ENCODE measurements around the gene TOMM40. TPM values are rescaled to one million over a fixed set of nuclear protein-coding genes. Genes with fewer than 3 reads are reported as not detected.
A peak's percentile ranks its signal among the peaks of the same experiment; 100 is the strongest.

Gene TOMM40
- total RNA-seq: 10 to 100 TPM; 26.3 to 73.3 (median 37.5) TPM
- 10 to 100 TPM; 26.5 to 44.8 TPM for polyA plus RNA-seq
- total RNA-seq: 27.7 reads per million, percentile 58 among the genes with 10 or more reads in this experiment

DNA sequence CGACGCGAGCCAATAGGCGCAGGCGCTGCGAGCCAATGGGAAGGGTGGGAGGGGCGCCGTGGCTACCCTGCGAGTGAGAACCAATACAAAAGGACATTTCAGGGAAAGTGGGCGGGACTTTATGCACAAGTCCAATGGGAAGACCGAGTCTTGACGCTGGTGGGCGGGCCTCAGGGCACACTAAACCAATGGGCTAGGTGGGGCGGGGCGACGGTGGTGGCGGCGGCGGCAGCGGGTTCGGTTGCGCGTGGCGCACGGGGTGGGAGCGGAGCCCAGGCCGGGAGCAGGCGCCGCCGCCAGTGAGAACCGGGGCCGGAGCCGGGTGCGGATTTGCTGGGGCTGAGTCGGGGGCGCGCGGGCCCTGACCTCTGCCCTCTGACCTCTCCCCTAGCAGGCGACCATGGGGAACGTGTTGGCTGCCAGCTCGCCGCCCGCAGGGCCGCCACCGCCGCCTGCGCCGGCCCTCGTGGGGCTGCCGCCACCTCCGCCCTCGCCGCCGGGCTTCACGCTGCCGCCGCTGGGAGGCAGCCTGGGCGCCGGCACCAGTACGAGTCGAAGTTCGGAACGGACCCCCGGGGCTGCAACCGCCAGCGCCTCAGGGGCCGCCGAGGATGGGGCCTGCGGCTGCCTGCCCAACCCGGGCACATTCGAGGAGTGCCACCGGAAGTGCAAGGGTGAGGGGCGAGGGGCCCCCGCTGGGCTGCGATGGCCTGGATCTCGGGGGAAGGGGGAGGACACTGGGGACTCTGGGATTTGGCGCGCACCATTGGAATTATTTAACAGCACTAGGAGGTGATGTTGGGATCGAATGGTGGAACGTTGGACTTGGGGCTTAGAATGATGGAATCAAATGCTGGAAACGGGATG is at the start of gene TOMM40:
TOMM40 (plus strand) TSS at position 239 of the 867 bp plus-strand sequence; CDS start at position 401, 162 bp downstream.
- Histone ChIP-seq H3K9me3 (ENCODE audit: control insufficient read depth in 2 of 3, low read length in 3 of 3) (no peaks in the 10 kb centered on the region), H3K4me1 (ENCODE audit: control insufficient read depth in 2 of 2, insufficient read depth in 2 of 2, low read length in 2 of 2) (peaks cover 10 to 20% of the 10 kb centered on the region in 2 donors), H3K4me3 (ENCODE audit: low read length) (peak within 1 kb of the TSS; percentile 69), H3K27ac (ENCODE audit: low read depth, low read length) (peak within 1 kb of the TSS; percentile 84), H3K36me3 (ENCODE audit: control insufficient read depth in 2 of 3, insufficient read depth in 3 of 3, low read length in 3 of 3) (peaks cover 0 to 40% (median 13%) of the 10 kb centered on the region in 3 experiments), H3K27me3 (ENCODE audit: control insufficient read depth in 2 of 2, insufficient read depth in 2 of 2, low read length in 2 of 2) (no peaks in the 10 kb centered on the region)
- H3K27me3 Mint-ChIP-seq: no peaks in the 10 kb centered on the region
- peaks cover 0 to 5% (median 0%) of the 10 kb centered on the region in 11 donors for H3K9me3 Mint-ChIP-seq
- ATAC-seq (no peak), DNase-seq (peak in 3 of 9 donors; percentile 29 to 98 (median 92))
- CTCF ChIA-PET: no interaction called here
- H3K36me3 Mint-ChIP-seq: peaks cover 0 to 24% (median 5%) of the 10 kb centered on the region in 5 donors
- POLR2A ChIA-PET: interaction anchor here (1.8 kb wide), 2 partner anchors 64 to 201 kb away, joined by 9 to 12 read pairs; partner anchors contain the start of genes CLPTM1 and PPP1R37
- peak within 1 kb of the TSS; percentile 87 to 96 (median 90) for H3K4me3 Mint-ChIP-seq
- intact Hi-C loops (cut with micrococcal nuclease): loop anchor here (2.0 to 5.0 kb wide), 7 partner anchors 46 to 996 kb away; partner anchors contain the start of genes BLOC1S3 (in 1 of the 2), CLASRP (in 1 of the 2), IRF2BP1 (in 1 of the 2) and PPP1R37 (in 1 of the 2)
- H3K27ac Mint-ChIP-seq: peak within 1 kb of the TSS; percentile 90 to 96 (median 94)
- peaks cover 18 to 44% (median 35%) of the 10 kb centered on the region in 7 donors for H3K4me1 Mint-ChIP-seq

DNA sequence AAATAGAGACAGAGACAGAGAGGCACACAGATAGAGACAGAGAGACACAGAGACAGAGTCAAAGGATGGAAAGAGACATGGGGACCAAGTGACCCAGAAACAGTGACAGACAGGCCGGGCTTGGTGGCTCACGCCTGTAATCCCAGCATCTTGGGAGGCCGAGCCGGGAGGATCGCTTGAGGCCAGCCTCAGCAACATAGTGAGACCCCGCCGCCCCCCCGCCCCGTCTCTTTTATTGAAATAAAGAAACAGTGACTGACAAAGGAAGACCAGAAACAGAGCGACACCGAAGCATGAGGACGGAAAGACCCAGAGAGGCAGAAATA is 45.8 kb upstream of the TOMM40 start:
- peaks cover 0 to 5% of the 10 kb centered on the region in 2 donors for H3K27me3 ChIP-seq (ENCODE audit: control insufficient read depth in 2 of 2, insufficient read depth in 2 of 2, low read length in 2 of 2)
- no peak overlapping the region for H3K27ac ChIP-seq (ENCODE audit: low read depth, low read length)
- Mint-ChIP-seq H3K9me3 (peaks cover 0 to 2% (median 0%) of the 10 kb centered on the region in 11 donors), H3K27me3 (peaks cover 0 to 45% (median 9%) of the 10 kb centered on the region in 5 donors), H3K4me3 (peak overlapping the region; percentile 82 to 98 (median 88)), H3K36me3 (peaks cover 0 to 2% (median 0%) of the 10 kb centered on the region in 5 donors), H3K27ac (peak overlapping the region in 8 of 9 donors; percentile 47 to 87 (median 72)), H3K4me1 (peaks cover 18 to 39% (median 29%) of the 10 kb centered on the region in 7 donors)
- no peak for ATAC-seq
- ChIA-PET POLR2A (no interaction called here), CTCF (interaction anchor here (0.8 to 1.8 kb wide), 2 partner anchors 61 to 74 kb away, joined by 4 read pairs; no protein-coding TSS in a partner anchor)
- H3K36me3 ChIP-seq (ENCODE audit: control insufficient read depth in 2 of 3, insufficient read depth in 3 of 3, low read length in 3 of 3): no peaks in the 10 kb centered on the region
- DNase-seq: no peak
- no peaks in the 10 kb centered on the region for H3K9me3 ChIP-seq (ENCODE audit: control insufficient read depth in 2 of 3, low read length in 3 of 3)
- intact Hi-C loops (cut with micrococcal nuclease): loop anchor here (1.0 to 10.0 kb wide), 10 partner anchors 45 to 191 kb away; partner anchors contain the start of genes CLPTM1 (in 1 of the 2) and TOMM40 (in 1 of the 2)
- peak overlapping the region; percentile 57 for H3K4me3 ChIP-seq (ENCODE audit: low read length)
- H3K4me1 ChIP-seq (ENCODE audit: control insufficient read depth in 2 of 2, insufficient read depth in 2 of 2, low read length in 2 of 2): peaks cover 18 to 19% of the 10 kb centered on the region in 2 donors

DNA sequence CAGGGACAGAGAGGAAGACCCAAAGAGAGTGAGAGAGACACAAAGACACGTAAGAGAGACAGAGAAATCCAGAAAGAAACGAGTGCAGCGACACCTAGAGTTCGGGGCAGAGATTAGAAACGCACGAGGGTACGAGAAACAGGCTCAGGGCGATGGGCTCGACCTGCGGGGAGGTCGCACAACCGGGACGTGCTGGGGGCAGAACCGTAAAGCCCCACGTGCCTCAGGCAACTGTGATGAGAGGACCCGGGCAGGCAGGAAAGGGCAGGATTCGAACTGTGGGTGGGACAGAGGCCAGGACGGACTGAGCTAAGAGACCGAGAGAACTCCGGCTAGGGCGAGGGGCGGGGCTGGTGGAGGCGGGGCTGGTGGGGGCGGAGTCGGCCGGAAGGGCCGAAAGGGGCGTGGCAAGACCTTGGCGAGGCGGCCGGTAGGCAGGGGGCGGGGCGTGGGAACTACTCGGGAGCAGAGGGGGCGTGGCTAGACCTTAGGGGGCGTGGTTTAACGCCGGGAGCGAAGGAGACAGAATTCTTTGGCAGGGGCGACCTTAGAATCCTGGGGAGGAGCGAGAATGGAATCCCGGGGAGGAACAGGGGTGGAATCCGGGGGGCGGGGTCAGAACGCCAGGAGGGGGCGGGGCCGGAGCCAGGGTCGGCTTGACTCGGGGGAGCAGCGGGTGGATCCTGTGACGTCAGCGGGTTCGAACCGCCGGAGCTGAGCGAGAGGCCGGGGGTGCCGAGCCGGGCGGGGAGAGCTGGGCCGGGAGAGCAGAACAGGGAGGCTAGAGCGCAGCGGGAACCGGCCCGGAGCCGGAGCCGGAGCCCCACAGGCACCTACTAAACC is 45.2 kb upstream of the TOMM40 start, which contains the start of gene NECTIN2:
NECTIN2 (plus strand) TSS at position 686 of the 843 bp plus-strand sequence. CDS start 229 bp downstream, outside the sequence.
- peak; percentile 85 for ATAC-seq
- peaks cover 0 to 5% of the 10 kb centered on the region in 2 donors for H3K27me3 ChIP-seq (ENCODE audit: control insufficient read depth in 2 of 2, insufficient read depth in 2 of 2, low read length in 2 of 2)

DNA sequence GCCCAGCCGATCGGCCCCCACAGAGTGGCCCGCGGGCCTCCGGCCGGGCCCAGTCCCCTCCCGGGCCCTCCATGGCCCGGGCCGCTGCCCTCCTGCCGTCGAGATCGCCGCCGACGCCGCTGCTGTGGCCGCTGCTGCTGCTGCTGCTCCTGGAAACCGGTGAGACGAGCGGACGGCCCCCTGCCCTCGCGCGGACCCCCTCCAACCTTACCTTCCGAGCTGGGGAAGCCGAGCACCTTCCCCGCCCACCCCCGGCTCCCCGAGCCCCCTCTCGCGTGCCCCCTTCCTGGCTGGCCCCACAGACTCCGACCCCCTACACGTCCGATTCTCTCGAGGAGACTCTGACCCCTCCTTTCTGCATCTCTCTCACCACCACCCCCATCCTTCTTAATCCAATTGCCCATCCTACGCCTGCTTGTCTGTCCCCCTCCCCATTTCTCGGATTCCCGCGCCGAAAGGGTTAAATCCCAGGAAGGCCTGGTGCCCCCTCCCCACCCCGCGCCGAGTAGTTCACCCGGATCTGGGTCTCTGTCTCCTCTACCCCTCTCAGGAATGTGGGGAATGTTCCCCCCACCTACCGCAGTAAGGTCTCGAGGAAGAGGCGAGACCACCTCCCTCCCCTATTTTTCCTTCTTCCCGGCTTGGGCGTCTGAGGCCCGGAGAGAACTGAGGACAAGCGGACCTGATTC is 44.5 kb upstream of the TOMM40 start:
- H3K36me3 ChIP-seq (ENCODE audit: control insufficient read depth in 2 of 3, insufficient read depth in 3 of 3, low read length in 3 of 3): no peaks in the 10 kb centered on the region
- CTCF ChIA-PET: interaction anchor here (1.0 to 1.8 kb wide), 3 partner anchors 76 to 192 kb away, joined by 3 to 4 read pairs (median 4); no protein-coding TSS in a partner anchor

More for the DNA sequence above, 45.2 kb upstream of the TOMM40 start, which contains the start of gene NECTIN2:
- H3K4me1 ChIP-seq (ENCODE audit: control insufficient read depth in 2 of 2, insufficient read depth in 2 of 2, low read length in 2 of 2): peaks cover 18 to 19% of the 10 kb centered on the region in 2 donors
- peak within 1 kb of the TSS; percentile 58 for H3K27ac ChIP-seq (ENCODE audit: low read depth, low read length)
- peaks cover 0 to 2% (median 0%) of the 10 kb centered on the region in 11 donors for H3K9me3 Mint-ChIP-seq
- peak; percentile 47 to 95 (median 69) for DNase-seq
- H3K9me3 ChIP-seq (ENCODE audit: control insufficient read depth in 2 of 3, low read length in 3 of 3): no peaks in the 10 kb centered on the region
- peaks cover 0 to 46% (median 9%) of the 10 kb centered on the region in 5 donors for H3K27me3 Mint-ChIP-seq
- peaks cover 18 to 38% (median 29%) of the 10 kb centered on the region in 7 donors for H3K4me1 Mint-ChIP-seq
- peak within 1 kb of the TSS; percentile 82 to 98 (median 89) for H3K4me3 Mint-ChIP-seq
- peak within 1 kb of the TSS in 8 of 9 donors; percentile 61 to 92 (median 79) for H3K27ac Mint-ChIP-seq
- ChIA-PET POLR2A (no interaction called here), CTCF (interaction anchor here (0.8 to 1.8 kb wide), 3 partner anchors 61 to 191 kb away, joined by 4 read pairs; no protein-coding TSS in a partner anchor)
- intact Hi-C loops (cut with micrococcal nuclease): loop anchor here (1.0 to 10.0 kb wide), 11 partner anchors 44 to 192 kb away; partner anchors contain the start of genes CLPTM1 (in 1 of the 2) and TOMM40 (in 1 of the 2)
- peak within 1 kb of the TSS; percentile 57 for H3K4me3 ChIP-seq (ENCODE audit: low read length)
- no peaks in the 10 kb centered on the region for H3K36me3 ChIP-seq (ENCODE audit: control insufficient read depth in 2 of 3, insufficient read depth in 3 of 3, low read length in 3 of 3)
- peaks cover 0 to 2% (median 0%) of the 10 kb centered on the region in 5 donors for H3K36me3 Mint-ChIP-seq

More for the DNA sequence above, 44.5 kb upstream of the TOMM40 start:
- H3K27me3 ChIP-seq (ENCODE audit: control insufficient read depth in 2 of 2, insufficient read depth in 2 of 2, low read length in 2 of 2): peaks cover 0 to 5% of the 10 kb centered on the region in 2 donors
- Mint-ChIP-seq H3K4me3 (peak overlapping the region; percentile 77 to 98 (median 88)), H3K27ac (peak overlapping the region in 6 of 9 donors; percentile 37 to 92 (median 74)), H3K36me3 (peaks cover 0 to 2% (median 0%) of the 10 kb centered on the region in 5 donors), H3K9me3 (peaks cover 0 to 2% (median 0%) of the 10 kb centered on the region in 11 donors), H3K27me3 (peaks cover 0 to 51% (median 12%) of the 10 kb centered on the region in 5 donors), H3K4me1 (peaks cover 18 to 34% (median 25%) of the 10 kb centered on the region in 7 donors)
- H3K4me3 ChIP-seq (ENCODE audit: low read length): peak overlapping the region; percentile 57
- intact Hi-C loops (cut with micrococcal nuclease): loop anchor here (1.0 to 10.0 kb wide), 2 partner anchors 44 to 192 kb away; no protein-coding TSS in a partner anchor
- DNase-seq (no peak), ATAC-seq (no peak)
- H3K27ac ChIP-seq (ENCODE audit: low read depth, low read length): peak overlapping the region; percentile 58
- H3K4me1 ChIP-seq (ENCODE audit: control insufficient read depth in 2 of 2, insufficient read depth in 2 of 2, low read length in 2 of 2): peaks cover 18 to 19% of the 10 kb centered on the region in 2 donors
- POLR2A ChIA-PET: no interaction called here
- no peaks in the 10 kb centered on the region for H3K9me3 ChIP-seq (ENCODE audit: control insufficient read depth in 2 of 3, low read length in 3 of 3)
